ENCODE measurements around the gene STAB2.
"Not testable (repeated sequence)": the region's sequence is repeated elsewhere in the genome, so short reads cannot be mapped to it uniquely, and the experiment has no call there.

Gene STAB2

DNA sequence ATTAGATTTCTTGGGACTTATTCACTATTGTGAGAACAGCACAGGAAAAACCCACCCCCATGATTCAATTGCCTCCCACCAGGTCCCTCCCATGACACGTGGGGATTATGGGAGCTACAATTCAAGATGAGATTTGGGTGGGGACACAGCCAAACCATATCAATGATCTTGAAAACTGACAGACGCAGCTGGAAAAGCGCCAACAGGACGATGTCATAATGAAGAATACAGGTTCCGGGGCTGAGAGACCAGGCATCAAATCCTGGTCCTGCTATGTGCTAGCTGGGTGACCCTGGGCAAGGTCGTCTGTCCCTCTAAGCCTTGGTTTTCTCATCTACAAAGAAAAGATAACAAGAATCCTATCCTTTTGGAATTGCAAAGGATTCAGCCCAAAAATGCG, 222.6 kb downstream of the STAB2 start:
- not testable (repeated sequence) for H3K27ac ChIP-seq (ENCODE audit: low read depth, low read length); H3K27me3 ChIP-seq (ENCODE audit: control insufficient read depth, insufficient read depth, low read length); H3K4me3 ChIP-seq (ENCODE audit: low read depth, low read length); H3K4me1 ChIP-seq (ENCODE audit: control insufficient read depth, insufficient read depth, low read length); H3K9me3 ChIP-seq (ENCODE audit: control insufficient read depth, insufficient read depth, low read depth, low read length); H3K9ac ChIP-seq (ENCODE audit: low read length)
- peaks cover 12% of the 10 kb centered on the region; the same call in 1 of the 2 replicates for H3K36me3 ChIP-seq (ENCODE audit: control insufficient read depth, insufficient read depth, low read length)

DNA sequence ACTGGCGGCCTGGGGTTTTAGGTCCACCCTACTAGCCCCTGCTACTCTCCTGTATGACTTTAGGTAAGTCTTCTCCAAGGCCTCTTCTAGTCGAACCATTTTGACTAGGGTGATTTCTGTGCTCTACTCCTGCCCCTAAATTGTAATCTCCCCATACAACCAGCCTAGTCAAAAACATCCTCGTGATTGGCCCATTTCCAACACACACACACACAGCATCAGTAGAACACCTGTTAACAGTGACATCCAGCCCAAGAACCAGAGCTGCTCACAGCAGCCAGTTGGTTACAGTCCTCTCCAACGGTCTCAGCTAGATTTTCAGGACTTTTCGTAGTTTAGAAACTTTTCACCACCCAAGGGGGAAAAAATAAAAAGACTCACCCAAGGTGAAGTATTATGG, 223.0 kb downstream of the STAB2 start:
- H3K4me3 ChIP-seq (ENCODE audit: low read depth, low read length), result no peak overlapping the region
- H3K27ac ChIP-seq (ENCODE audit: low read depth, low read length), result no peak overlapping the region
- H3K4me1 ChIP-seq (ENCODE audit: control insufficient read depth, insufficient read depth, low read length), result peaks cover 3% of the 10 kb centered on the region; the same call in 1 of the 2 replicates
- H3K9ac ChIP-seq (ENCODE audit: low read length), result no peak overlapping the region
- H3K36me3 ChIP-seq (ENCODE audit: control insufficient read depth, insufficient read depth, low read length), result peaks cover 14% of the 10 kb centered on the region; the same call in 1 of the 2 replicates
- H3K9me3 ChIP-seq (ENCODE audit: control insufficient read depth, insufficient read depth, low read depth, low read length), result no peaks in the 10 kb centered on the region
- H3K27me3 ChIP-seq (ENCODE audit: control insufficient read depth, insufficient read depth, low read length), result no peaks in the 10 kb centered on the region

DNA sequence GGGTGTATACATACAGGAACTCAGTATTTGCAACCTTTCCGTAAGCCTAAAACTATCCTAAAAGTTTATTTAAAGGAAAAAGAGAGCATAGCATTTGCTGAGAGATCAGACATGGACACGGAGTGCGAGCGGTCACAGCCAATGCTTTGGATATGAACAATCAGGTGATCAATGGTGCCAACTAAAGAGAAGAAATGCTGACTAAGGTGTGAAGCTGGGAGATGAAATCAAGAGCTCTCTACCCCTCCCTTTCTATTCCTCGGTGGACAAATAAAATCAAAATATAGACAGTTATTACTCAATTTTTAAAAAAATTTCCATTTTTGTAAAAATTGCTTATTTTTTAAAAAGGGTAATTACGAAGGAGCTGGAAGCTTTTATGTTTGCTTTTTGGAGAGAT, 224.7 kb downstream of the STAB2 start:
- Histone ChIP-seq H3K27ac (ENCODE audit: low read depth, low read length) (no peak overlapping the region), H3K4me3 (ENCODE audit: low read depth, low read length) (no peak overlapping the region), H3K27me3 (ENCODE audit: control insufficient read depth, insufficient read depth, low read length) (no peaks in the 10 kb centered on the region), H3K9me3 (ENCODE audit: control insufficient read depth, insufficient read depth, low read depth, low read length) (no peaks in the 10 kb centered on the region), H3K4me1 (ENCODE audit: control insufficient read depth, insufficient read depth, low read length) (no peaks in the 10 kb centered on the region), H3K9ac (ENCODE audit: low read length) (no peak overlapping the region), H3K36me3 (ENCODE audit: control insufficient read depth, insufficient read depth, low read length) (peaks cover 14% of the 10 kb centered on the region; the same call in 1 of the 2 replicates)

DNA sequence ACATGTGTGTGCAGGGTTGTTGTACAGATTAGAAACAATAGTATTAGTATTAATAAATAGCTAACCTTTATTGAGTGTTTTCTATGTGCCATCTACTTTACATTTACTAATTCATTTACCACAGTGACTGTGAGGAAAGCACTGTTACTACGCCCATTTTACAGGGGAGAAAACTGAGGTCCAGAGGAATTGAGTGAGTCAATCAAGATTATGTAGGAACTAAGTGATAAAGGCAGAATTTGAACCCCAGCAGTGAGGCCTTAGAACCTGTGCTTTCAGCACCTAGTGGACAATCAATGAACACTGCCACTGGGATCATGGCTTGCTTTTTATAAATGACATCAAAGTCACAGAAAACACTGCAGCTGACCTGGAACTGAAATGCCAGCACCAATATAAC, 225.7 kb downstream of the STAB2 start:
- Histone ChIP-seq H3K27me3 (ENCODE audit: control insufficient read depth, insufficient read depth, low read length) (no peaks in the 10 kb centered on the region), H3K4me3 (ENCODE audit: low read depth, low read length) (no peak overlapping the region), H3K27ac (ENCODE audit: low read depth, low read length) (no peak overlapping the region), H3K9me3 (ENCODE audit: control insufficient read depth, insufficient read depth, low read depth, low read length) (no peaks in the 10 kb centered on the region), H3K9ac (ENCODE audit: low read length) (no peak overlapping the region), H3K36me3 (ENCODE audit: control insufficient read depth, insufficient read depth, low read length) (peaks cover 14% of the 10 kb centered on the region; the same call in 1 of the 2 replicates), H3K4me1 (ENCODE audit: control insufficient read depth, insufficient read depth, low read length) (no peaks in the 10 kb centered on the region)

DNA sequence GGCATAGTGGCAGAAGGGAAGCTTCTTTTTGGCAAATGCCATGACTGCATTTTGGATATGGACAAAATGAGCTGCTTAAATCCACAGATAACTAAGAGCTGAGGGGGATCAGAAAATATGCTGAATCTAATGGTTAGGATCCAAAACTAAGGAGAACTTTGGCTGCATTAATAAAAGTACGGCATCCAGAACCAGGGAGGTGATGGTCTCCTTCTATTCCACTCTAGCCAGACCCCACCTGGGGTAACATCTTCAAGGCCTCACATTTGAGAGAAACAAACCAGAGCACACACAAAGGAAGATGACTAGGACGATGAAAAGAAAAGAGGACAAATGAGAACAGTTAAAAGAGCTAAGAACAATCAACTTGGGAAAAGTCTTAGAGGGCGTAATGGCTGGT, 226.4 kb downstream of the STAB2 start:
- H3K36me3 ChIP-seq (ENCODE audit: control insufficient read depth, insufficient read depth, low read length), result peaks cover 14% of the 10 kb centered on the region; the same call in 1 of the 2 replicates
- no peaks in the 10 kb centered on the region for H3K9me3 ChIP-seq (ENCODE audit: control insufficient read depth, insufficient read depth, low read depth, low read length)
- H3K4me1 ChIP-seq (ENCODE audit: control insufficient read depth, insufficient read depth, low read length), result no peaks in the 10 kb centered on the region
- H3K9ac ChIP-seq (ENCODE audit: low read length), result no peak overlapping the region
- no peak overlapping the region for H3K4me3 ChIP-seq (ENCODE audit: low read depth, low read length)
- no peak overlapping the region for H3K27ac ChIP-seq (ENCODE audit: low read depth, low read length)
- no peaks in the 10 kb centered on the region for H3K27me3 ChIP-seq (ENCODE audit: control insufficient read depth, insufficient read depth, low read length)

DNA sequence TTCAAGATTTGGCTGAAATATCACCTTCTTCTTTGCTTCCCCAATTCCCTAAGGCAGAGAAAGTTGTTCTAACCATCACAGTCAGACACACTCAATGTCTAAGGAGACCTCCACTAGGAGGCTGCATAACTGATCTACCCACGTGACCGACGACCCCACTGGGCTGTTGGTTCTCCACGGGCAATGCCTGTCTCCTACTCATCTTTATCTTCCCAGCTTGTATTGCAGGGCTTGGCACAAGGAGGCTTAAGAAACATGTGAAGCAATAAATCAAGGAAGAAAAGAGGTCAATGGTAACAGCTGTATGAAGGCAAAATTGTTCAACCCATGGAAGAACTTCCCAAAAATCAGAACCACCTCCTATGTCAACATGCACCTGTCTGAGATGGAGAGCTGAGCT, 226.9 kb downstream of the STAB2 start:
- no peaks in the 10 kb centered on the region for H3K27me3 ChIP-seq (ENCODE audit: control insufficient read depth, insufficient read depth, low read length)
- no peak overlapping the region for H3K9ac ChIP-seq (ENCODE audit: low read length)
- peaks cover 14% of the 10 kb centered on the region; the same call in 1 of the 2 replicates for H3K36me3 ChIP-seq (ENCODE audit: control insufficient read depth, insufficient read depth, low read length)
- no peak overlapping the region for H3K27ac ChIP-seq (ENCODE audit: low read depth, low read length)
- H3K4me3 ChIP-seq (ENCODE audit: low read depth, low read length), result no peak overlapping the region
- H3K9me3 ChIP-seq (ENCODE audit: control insufficient read depth, insufficient read depth, low read depth, low read length), result no peaks in the 10 kb centered on the region
- no peaks in the 10 kb centered on the region for H3K4me1 ChIP-seq (ENCODE audit: control insufficient read depth, insufficient read depth, low read length)

DNA sequence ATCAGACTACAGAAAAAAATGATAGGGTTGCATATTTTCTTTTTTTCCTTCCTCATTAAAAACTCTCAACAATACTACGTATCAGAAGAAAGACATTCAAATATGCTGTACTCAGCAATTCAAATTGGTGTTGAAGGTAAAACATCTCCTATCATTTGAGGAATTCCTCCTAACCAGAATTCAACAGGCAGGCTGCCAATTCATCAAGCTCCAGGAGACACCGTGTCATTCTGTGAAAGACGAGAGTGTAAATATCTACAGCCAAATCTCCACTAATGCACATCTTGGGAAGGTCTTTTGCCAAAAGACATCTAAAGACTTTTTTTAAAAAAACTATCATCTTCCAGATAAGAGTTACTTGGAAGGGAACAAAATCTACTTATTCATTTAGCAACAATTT, 227.4 kb downstream of the STAB2 start:
- no peaks in the 10 kb centered on the region for H3K27me3 ChIP-seq (ENCODE audit: control insufficient read depth, insufficient read depth, low read length)
- no peaks in the 10 kb centered on the region for H3K9me3 ChIP-seq (ENCODE audit: control insufficient read depth, insufficient read depth, low read depth, low read length)
- no peak overlapping the region for H3K27ac ChIP-seq (ENCODE audit: low read depth, low read length)
- peaks cover 12% of the 10 kb centered on the region; the same call in 1 of the 2 replicates for H3K36me3 ChIP-seq (ENCODE audit: control insufficient read depth, insufficient read depth, low read length)
- no peaks in the 10 kb centered on the region for H3K4me1 ChIP-seq (ENCODE audit: control insufficient read depth, insufficient read depth, low read length)
- no peak overlapping the region for H3K4me3 ChIP-seq (ENCODE audit: low read depth, low read length)
- no peak overlapping the region for H3K9ac ChIP-seq (ENCODE audit: low read length)

Measured in HUES6 (cell line).